ENCODE measurements around the gene YAP1. TPM values are rescaled to one million over a fixed set of nuclear protein-coding genes. Genes with fewer than 3 reads are reported as not detected.

Gene YAP1
- total RNA-seq, 4 donors from 2014 or later: 220 to 343 (median 275) TPM

- peaks cover 0 to 34% (median 10%) of the 10 kb centered on the region in 4 donors for H3K36me3 ChIP-seq
- no peak overlapping the region for H3K4me3 ChIP-seq
- intact Hi-C loops (cut with DNase I): no loop called here
- no peaks in the 10 kb centered on the region for H3K9me3 ChIP-seq
- H3K27me3 ChIP-seq: no peaks in the 10 kb centered on the region
- DNase-seq (ENCODE audit: extremely low spot score): no peak
- no peak for TF ChIP-seq POLR2AphosphoS5 (IDR thresholded peaks at IDR 0.05)
- TF ChIP-seq EP300 (IDR thresholded peaks at IDR 0.05): no peak
- no peak for TF ChIP-seq POLR2A (IDR thresholded peaks at IDR 0.05; ENCODE audit: low read depth)
- no peak for TF ChIP-seq CTCF (IDR thresholded peaks at IDR 0.05)
- peaks cover 0 to 48% (median 39%) of the 10 kb centered on the region in 4 donors for H3K4me1 ChIP-seq
- H3K27ac ChIP-seq (replicated peaks in 1 of 4): peak overlapping the region; percentile 9 to 37 (median 30)
Observed at GRCh38 chr11:102230186-102230585, 119.9 kb downstream of the YAP1 start.

GRCh38 chr11:102230911-102231310 lies 120.7 kb downstream of the YAP1 start:
- H3K9me3 ChIP-seq: no peaks in the 10 kb centered on the region
- H3K4me1 ChIP-seq: peaks cover 0 to 46% (median 37%) of the 10 kb centered on the region in 4 donors
- 91% methylated on average over 4 of the region's 4 CpGs for WGBS
- peaks cover 0 to 29% (median 10%) of the 10 kb centered on the region in 4 donors for H3K36me3 ChIP-seq
- H3K4me3 ChIP-seq: no peak overlapping the region
- peak; percentile 57 for DNase-seq (ENCODE audit: extremely low spot score)
- H3K27me3 ChIP-seq: no peaks in the 10 kb centered on the region
- intact Hi-C loops (cut with DNase I): no loop called here
- TF ChIP-seq POLR2A (IDR thresholded peaks at IDR 0.05; ENCODE audit: low read depth) (no peak), POLR2AphosphoS5 (IDR thresholded peaks at IDR 0.05) (no peak), CTCF (IDR thresholded peaks at IDR 0.05) (no peak), EP300 (IDR thresholded peaks at IDR 0.05) (no peak)
- H3K27ac ChIP-seq (replicated peaks in 1 of 4): peak overlapping the region in 1 of 4 donors; percentile 30

GRCh38 chr11:102234779-102235439 lies 124.7 kb downstream of the YAP1 start:
- no peak for DNase-seq (ENCODE audit: extremely low spot score)
- H3K4me3 ChIP-seq: no peak overlapping the region
- peaks cover 0 to 9% (median 3%) of the 10 kb centered on the region in 4 donors for H3K36me3 ChIP-seq
- WGBS: 46% methylated on average over 7 of the region's 7 CpGs
- intact Hi-C loops (cut with DNase I): no loop called here
- H3K9me3 ChIP-seq: no peaks in the 10 kb centered on the region
- TF ChIP-seq POLR2A (IDR thresholded peaks at IDR 0.05; ENCODE audit: low read depth) (no peak), CTCF (IDR thresholded peaks at IDR 0.05) (no peak), EP300 (IDR thresholded peaks at IDR 0.05) (no peak), POLR2AphosphoS5 (IDR thresholded peaks at IDR 0.05) (no peak)
- H3K27me3 ChIP-seq: no peaks in the 10 kb centered on the region
- peaks cover 0 to 18% (median 15%) of the 10 kb centered on the region in 4 donors for H3K4me1 ChIP-seq
- H3K27ac ChIP-seq (replicated peaks in 1 of 4): peak overlapping the region in 1 of 4 donors; percentile 21

GRCh38 chr11:102237096-102237735 lies 127.0 kb downstream of the YAP1 start:
- no peak for TF ChIP-seq POLR2AphosphoS5 (IDR thresholded peaks at IDR 0.05)
- TF ChIP-seq CTCF (IDR thresholded peaks at IDR 0.05): no peak
- no peak for TF ChIP-seq POLR2A (IDR thresholded peaks at IDR 0.05; ENCODE audit: low read depth)
- TF ChIP-seq EP300 (IDR thresholded peaks at IDR 0.05): no peak
- 86% methylated on average over 5 of the region's 5 CpGs for WGBS
- no peak overlapping the region for H3K27ac ChIP-seq (replicated peaks in 1 of 4)
- H3K36me3 ChIP-seq: peaks cover 0 to 9% (median 3%) of the 10 kb centered on the region in 4 donors
- H3K9me3 ChIP-seq: no peaks in the 10 kb centered on the region
- H3K27me3 ChIP-seq: no peaks in the 10 kb centered on the region
- intact Hi-C loops (cut with DNase I): no loop called here
- H3K4me3 ChIP-seq: no peak overlapping the region
- DNase-seq (ENCODE audit: extremely low spot score): peak; percentile 74
- H3K4me1 ChIP-seq: peaks cover 0 to 16% (median 13%) of the 10 kb centered on the region in 4 donors

Data from esophagus muscularis mucosa (tissue), 4 donors.